CD14-positive monocyte (primary cell): ENCODE measurements around the gene GRIA1. TPM values are rescaled to one million over a fixed set of nuclear protein-coding genes. Genes with fewer than 3 reads are reported as not detected.

Source experiments
- DNase-seq, 3 donors: peaks; one replicate each; pipeline ENCODE4 v3.0.0-alpha.2; 2011 to 2022
- H2AFZ ChIP-seq: 2 replicates; pipeline ENCODE4 v1.6.0; 2012; ENCODE audit warnings: mild to moderate bottlenecking, low read depth, low read length, inconsistent platforms; ENCODE audit not compliant: insufficient read depth, poor library complexity, severe bottlenecking
- H3K27ac ChIP-seq, 2 donors: 1 replicate in 1 of 2; 2 replicates in 1 of 2; pipeline ENCODE4 v1.5.1; 2012 to 2013; ENCODE audit warnings: low read length in 2 of 2, control low read depth in 1 of 2, inconsistent platforms in 1 of 2, low read depth in 1 of 2, mild to moderate bottlenecking in 1 of 2
- H3K27me3 ChIP-seq, 2 donors: one replicate each; pipeline versions ENCODE4 v1.6.0 to v1.6.1; 2011 to 2013; ENCODE audit warnings: low read length in 2 of 2; ENCODE audit not compliant: control insufficient read depth in 2 of 2, insufficient read depth in 2 of 2
- H3K36me3 ChIP-seq, 2 donors: replicated peaks in 1 of 2; 1 replicate in 1 of 2; 2 replicates in 1 of 2; pipeline versions ENCODE4 v1.5.1 to v1.6.1; 2012 to 2013; ENCODE audit warnings: low read length in 2 of 2, control low read depth in 1 of 2, inconsistent platforms in 1 of 2, mild to moderate bottlenecking in 1 of 2; ENCODE audit not compliant: insufficient read depth in 2 of 2, control insufficient read depth in 1 of 2
- H3K4me1 ChIP-seq, 2 donors: 1 replicate in 1 of 2; 2 replicates in 1 of 2; pipeline versions ENCODE4 v1.5.1 to v1.6.1; 2012 to 2013; ENCODE audit warnings: low read length in 2 of 2, control low read depth in 1 of 2, inconsistent platforms in 1 of 2, mild to moderate bottlenecking in 1 of 2, moderate library complexity in 1 of 2; ENCODE audit not compliant: insufficient read depth in 2 of 2, control insufficient read depth in 1 of 2
- H3K4me2 ChIP-seq: replicated peaks from 2 replicates; pipeline ENCODE3; 2012; ENCODE audit warnings: low read length, moderate library complexity, mild to moderate bottlenecking; ENCODE audit not compliant: poor library complexity, severe bottlenecking; ENCODE audit errors: extremely low read depth
- H3K4me3 ChIP-seq, 3 experiments: fragments of 200-600 bp in 1 of 3; sonication (generic) in 1 of 3; replicated peaks in 1 of 3; 1 replicate in 2 of 3; 2 replicates in 1 of 3; pipeline ENCODE4 v1.5.1; 2011 to 2013; ENCODE audit warnings: low read length in 3 of 3, mild to moderate bottlenecking in 3 of 3, control low read depth in 2 of 3, low read depth in 2 of 3, inconsistent platforms in 1 of 3, moderate library complexity in 1 of 3
- H3K79me2 ChIP-seq: 2 replicates; pipeline ENCODE4 v1.6.0; 2012; ENCODE audit warnings: mild to moderate bottlenecking, control low read depth, inconsistent platforms, low read length, moderate library complexity; ENCODE audit not compliant: insufficient read depth
- H3K9ac ChIP-seq: 2 replicates; pipeline ENCODE4 v1.6.0; 2017; ENCODE audit warnings: low read length, mild to moderate bottlenecking; ENCODE audit not compliant: insufficient read depth, poor library complexity, severe bottlenecking
- H3K9me3 ChIP-seq, 2 donors: replicated peaks in 1 of 2; 1 replicate in 1 of 2; 2 replicates in 1 of 2; pipeline versions ENCODE4 v1.5.1 to v1.6.1; 2012 to 2013; ENCODE audit warnings: low read length in 2 of 2, control low read depth in 1 of 2; ENCODE audit not compliant: control insufficient read depth in 1 of 2, insufficient read depth in 1 of 2
- H4K20me1 ChIP-seq: 2 replicates; pipeline ENCODE4 v1.6.0; 2012; ENCODE audit warnings: mild to moderate bottlenecking, low read length, control low read depth, moderate library complexity; ENCODE audit not compliant: insufficient read depth
- H3K27ac Mint-ChIP-seq, 7 donors: one replicate each; pipeline ENCODE4 v1.8.0; 2020; ENCODE audit warnings: mild to moderate bottlenecking in 7 of 7, mixed read lengths in 7 of 7, moderate library complexity in 6 of 7, inconsistent platforms in 2 of 7
- H3K27me3 Mint-ChIP-seq, 3 donors: one replicate each; pipeline ENCODE4 v1.8.0; 2021 to 2022; ENCODE audit warnings: low read depth in 3 of 3, mild to moderate bottlenecking in 3 of 3, mixed read lengths in 3 of 3, moderate library complexity in 3 of 3, inconsistent platforms in 1 of 3
- H3K36me3 Mint-ChIP-seq, 2 donors: one replicate each; pipeline ENCODE4 v1.8.0; 2020; ENCODE audit warnings: mixed read lengths in 2 of 2, inconsistent platforms in 1 of 2, mild to moderate bottlenecking in 1 of 2
- H3K4me1 Mint-ChIP-seq: one replicate; pipeline ENCODE4 v1.8.0; 2020; ENCODE audit warnings: mild to moderate bottlenecking, mixed read lengths
- H3K4me3 Mint-ChIP-seq, 2 donors: one replicate each; pipeline ENCODE4 v1.8.0; 2020; ENCODE audit warnings: mild to moderate bottlenecking in 2 of 2, mixed read lengths in 2 of 2, moderate library complexity in 1 of 2
- H3K9me3 Mint-ChIP-seq, 7 donors: one replicate each; pipeline ENCODE4 v1.8.0; 2020 to 2022; ENCODE audit warnings: mixed read lengths in 7 of 7, mild to moderate bottlenecking in 6 of 7, moderate library complexity in 6 of 7, inconsistent platforms in 2 of 7
- WGBS: methylation state at CpG from one replicate; pipeline ENCODE4 v1.1.5; 2013; ENCODE audit warnings: missing lambda C conversion rate; ENCODE audit not compliant: insufficient coverage; 5-methylcytosine and 5-hydroxymethylcytosine counted together
- intact Hi-C, 2 donors: fragments of 100-400 bp; cut with micrococcal nuclease; formaldehyde crosslinking; loops; one replicate each; pipeline versions ENCODE4 v1.15.0 to v1.15.1; 2023
- polyA plus RNA-seq, 3 donors: library from polyadenylated mRNA; depleted of rRNA in 1 of 3; unstranded in 2 of 3; stranded (reverse) in 1 of 3; fragments of 300-500 nt in 2 of 3; fragments of >200 nt in 1 of 3; fragmentation: Illumina TruSeq in 2 of 3; gene quantifications; 1 replicate in 2 of 3; 2 replicates in 1 of 3; pipeline ENCODE4 v1.2.3, GENCODE V29; 2012 to 2021
- TF ChIP-seq, protein P1 (sequence below): fragments of 200-600 bp; IDR thresholded peaks from one replicate; pipeline ENCODE4 v1.8.0; 2022; ENCODE audit warnings: antibody characterized with exemption, mild to moderate bottlenecking

The GRIA1 gene
- polyA plus RNA-seq, 3 donors, result not detected

DNA sequence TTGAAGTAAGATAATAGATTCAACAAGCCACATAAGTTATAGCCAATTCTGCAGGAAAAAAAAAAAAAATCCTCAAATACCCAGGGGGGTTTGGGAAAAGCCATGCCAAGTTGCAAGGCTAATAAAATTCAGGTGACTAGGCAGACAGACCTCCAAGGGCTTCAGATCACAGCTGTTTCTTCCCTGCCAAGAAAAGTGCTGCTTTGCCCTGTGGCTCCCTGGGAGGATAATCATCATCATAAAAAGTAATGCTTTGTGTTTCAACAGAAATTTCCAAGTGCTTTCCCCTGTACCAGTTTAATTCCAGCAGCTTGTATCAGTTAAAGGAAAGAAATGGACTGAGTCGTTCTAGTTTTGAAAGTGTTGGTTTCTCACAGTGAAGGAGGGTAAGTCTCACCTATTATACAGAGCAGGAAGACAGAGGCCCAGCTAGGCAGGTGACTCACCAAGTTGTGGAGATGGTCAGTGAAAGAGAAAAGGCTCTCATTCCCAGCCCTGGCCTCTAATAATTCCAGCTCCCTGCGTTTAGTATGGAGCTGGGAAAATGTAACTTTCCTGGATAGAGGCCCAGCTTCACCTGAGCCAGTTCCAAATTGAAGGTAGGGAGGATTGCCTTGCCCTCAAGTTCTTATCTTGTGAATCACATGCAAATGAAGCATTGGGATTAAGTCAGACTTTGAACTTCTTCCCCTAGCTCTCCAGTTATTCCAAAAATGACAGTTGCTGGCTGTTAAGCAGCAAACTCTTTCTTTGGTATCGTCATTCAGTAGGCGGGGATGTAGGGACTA, 263.4 kb downstream of the GRIA1 start:
- no peak overlapping the region for H3K27ac Mint-ChIP-seq
- Histone ChIP-seq H3K4me1 (no peaks in the 10 kb centered on the region), H2AFZ (no peak overlapping the region), H3K4me2 (no peak overlapping the region), H3K27me3 (no peaks in the 10 kb centered on the region), H3K9me3 (peaks cover 3 to 5% of the 10 kb centered on the region in 2 donors), H3K27ac (no peak overlapping the region), H3K36me3 (no peaks in the 10 kb centered on the region), H4K20me1 (no peaks in the 10 kb centered on the region), H3K4me3 (no peak overlapping the region), H3K79me2 (no peaks in the 10 kb centered on the region), H3K9ac (no peak overlapping the region)
- peaks cover 0 to 7% (median 2%) of the 10 kb centered on the region in 7 donors for H3K9me3 Mint-ChIP-seq
- H3K36me3 Mint-ChIP-seq, result no peaks in the 10 kb centered on the region
- TF ChIP-seq, protein P1, sequence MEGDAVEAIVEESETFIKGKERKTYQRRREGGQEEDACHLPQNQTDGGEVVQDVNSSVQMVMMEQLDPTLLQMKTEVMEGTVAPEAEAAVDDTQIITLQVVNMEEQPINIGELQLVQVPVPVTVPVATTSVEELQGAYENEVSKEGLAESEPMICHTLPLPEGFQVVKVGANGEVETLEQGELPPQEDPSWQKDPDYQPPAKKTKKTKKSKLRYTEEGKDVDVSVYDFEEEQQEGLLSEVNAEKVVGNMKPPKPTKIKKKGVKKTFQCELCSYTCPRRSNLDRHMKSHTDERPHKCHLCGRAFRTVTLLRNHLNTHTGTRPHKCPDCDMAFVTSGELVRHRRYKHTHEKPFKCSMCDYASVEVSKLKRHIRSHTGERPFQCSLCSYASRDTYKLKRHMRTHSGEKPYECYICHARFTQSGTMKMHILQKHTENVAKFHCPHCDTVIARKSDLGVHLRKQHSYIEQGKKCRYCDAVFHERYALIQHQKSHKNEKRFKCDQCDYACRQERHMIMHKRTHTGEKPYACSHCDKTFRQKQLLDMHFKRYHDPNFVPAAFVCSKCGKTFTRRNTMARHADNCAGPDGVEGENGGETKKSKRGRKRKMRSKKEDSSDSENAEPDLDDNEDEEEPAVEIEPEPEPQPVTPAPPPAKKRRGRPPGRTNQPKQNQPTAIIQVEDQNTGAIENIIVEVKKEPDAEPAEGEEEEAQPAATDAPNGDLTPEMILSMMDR, result no peak
- H3K4me3 Mint-ChIP-seq, result no peak overlapping the region
- H3K27me3 Mint-ChIP-seq, result no peaks in the 10 kb centered on the region
- no CpG with 5 or more reads among the region's 4 CpGs for WGBS
- intact Hi-C loops, result no loop called here
- DNase-seq, result no peak
- no peaks in the 10 kb centered on the region for H3K4me1 Mint-ChIP-seq

DNA sequence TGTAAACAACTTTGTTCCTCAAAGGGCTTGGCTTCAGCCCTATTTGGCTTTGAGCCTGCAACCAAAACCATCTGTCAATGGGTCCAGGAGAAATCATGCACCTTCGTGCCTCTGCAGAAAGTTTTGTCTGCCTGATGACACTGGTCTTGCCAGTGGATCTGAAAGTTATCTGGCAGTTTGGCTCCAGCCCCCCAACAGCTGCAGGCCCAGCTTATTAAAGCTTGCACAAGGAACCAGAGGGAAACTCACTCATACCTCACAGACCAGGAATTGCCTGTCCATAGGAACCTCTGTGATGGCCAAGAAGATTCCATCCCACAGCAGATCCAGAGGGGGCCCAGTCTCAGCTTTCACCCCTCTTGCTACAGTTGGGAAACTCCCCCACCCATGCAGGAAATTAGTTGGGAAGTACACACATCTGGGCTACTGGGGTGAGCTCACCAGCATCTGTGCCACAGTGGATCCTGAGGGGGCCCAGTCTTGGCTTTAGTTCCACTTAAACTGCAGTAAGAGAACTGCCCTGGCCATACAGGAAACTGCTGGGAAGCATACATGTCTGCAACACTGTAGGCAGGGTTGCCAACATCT, 265.5 kb downstream of the GRIA1 start:
- Histone ChIP-seq H3K36me3 (no peaks in the 10 kb centered on the region), H3K9me3 (peaks cover 3 to 5% of the 10 kb centered on the region in 2 donors), H3K27ac (no peak overlapping the region), H3K4me2 (no peak overlapping the region), H3K9ac (no peak overlapping the region), H3K4me1 (no peaks in the 10 kb centered on the region), H3K79me2 (no peaks in the 10 kb centered on the region), H3K27me3 (no peaks in the 10 kb centered on the region), H3K4me3 (no peak overlapping the region), H4K20me1 (no peaks in the 10 kb centered on the region), H2AFZ (no peak overlapping the region)
- intact Hi-C loops, result no loop called here
- TF ChIP-seq, protein P1, result no peak
- no peak for DNase-seq
- Mint-ChIP-seq H3K4me1 (no peaks in the 10 kb centered on the region), H3K4me3 (no peak overlapping the region), H3K9me3 (peaks cover 0 to 6% (median 2%) of the 10 kb centered on the region in 7 donors), H3K27ac (no peak overlapping the region), H3K36me3 (no peaks in the 10 kb centered on the region), H3K27me3 (no peaks in the 10 kb centered on the region)
- whole genome bisulfite sequencing, result 50% methylated on average over 1 of the region's 1 CpG
